Stimulated activated CD4-positive, alpha-beta T cell treated with anti-CD3 and anti-CD28 coated beads, Interleukin-15, amount 100 ng/mL, for 24 hours (primary cell): ENCODE measurements around the gene LAPTM5.

Source experiments
- DNase-seq: peaks from one replicate; pipeline ENCODE4 v3.0.0-alpha.2; 2020

LAPTM5 gene

DNA sequence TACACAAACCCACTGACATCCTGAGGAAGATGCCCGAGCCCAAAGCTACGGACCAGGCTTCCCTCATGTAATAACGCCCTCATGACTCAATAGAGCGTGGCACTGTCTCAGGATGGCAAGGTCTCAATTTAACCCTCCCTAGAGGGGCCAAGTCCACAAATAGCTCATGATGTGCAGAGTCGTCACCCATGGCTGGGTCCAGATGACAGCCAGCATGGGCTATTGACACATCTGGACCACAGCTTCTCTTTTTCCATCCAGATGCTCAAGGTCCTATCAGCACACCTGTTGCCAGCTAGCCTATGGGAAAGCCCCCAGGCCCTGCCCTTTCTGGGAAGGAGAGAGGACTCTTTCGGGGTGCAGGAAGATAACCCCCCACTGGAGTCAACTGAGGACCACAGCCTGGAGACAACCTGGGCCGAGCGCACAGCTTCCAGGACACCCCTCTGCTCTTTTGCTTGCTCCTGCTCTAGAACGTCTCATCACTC lies 2.8 kb downstream of the LAPTM5 start:
- peak; percentile 59 for DNase-seq

DNA sequence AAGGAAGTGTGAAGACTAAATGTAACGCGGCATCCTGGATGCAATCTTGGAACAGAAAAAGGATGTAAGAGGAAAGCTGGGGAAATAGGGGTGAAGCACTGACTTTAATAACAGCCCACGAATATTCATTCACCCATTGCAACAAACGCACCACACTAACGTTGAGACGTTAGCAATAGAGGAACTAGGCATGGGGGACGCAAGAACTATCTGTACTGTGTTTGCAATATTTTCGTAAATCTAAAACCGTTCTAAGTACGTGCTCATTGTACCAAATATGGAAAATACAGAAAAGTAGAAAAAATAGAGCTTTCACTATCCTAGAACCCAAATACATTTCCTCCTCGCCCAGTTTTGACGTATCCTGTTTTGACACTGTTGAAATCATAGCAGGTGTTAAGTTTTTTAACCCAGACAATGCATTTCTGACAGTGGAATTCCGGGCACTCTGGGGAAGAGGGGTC lies 3.9 kb downstream of the LAPTM5 start:
- no peak for DNase-seq

DNA sequence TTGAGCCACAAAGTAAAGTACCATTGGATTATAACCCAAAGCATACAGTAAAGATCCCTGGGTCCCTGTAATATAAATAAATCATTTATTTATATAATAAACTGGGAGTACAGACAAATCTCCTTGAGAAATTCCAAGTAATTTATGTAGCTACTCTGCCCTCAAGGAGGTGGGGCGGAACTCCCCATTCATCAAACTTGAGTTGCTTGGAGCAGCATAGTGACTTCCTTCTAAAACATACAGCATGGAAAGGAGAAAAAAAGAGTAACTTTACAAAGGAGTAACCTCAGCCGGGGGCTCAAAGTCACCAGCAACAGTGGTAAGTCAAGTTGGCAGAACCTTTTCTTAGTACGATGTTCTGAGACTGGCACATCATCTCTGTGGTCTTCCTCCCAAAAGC lies 4.5 kb downstream of the LAPTM5 start:
- no peak for DNase-seq

DNA sequence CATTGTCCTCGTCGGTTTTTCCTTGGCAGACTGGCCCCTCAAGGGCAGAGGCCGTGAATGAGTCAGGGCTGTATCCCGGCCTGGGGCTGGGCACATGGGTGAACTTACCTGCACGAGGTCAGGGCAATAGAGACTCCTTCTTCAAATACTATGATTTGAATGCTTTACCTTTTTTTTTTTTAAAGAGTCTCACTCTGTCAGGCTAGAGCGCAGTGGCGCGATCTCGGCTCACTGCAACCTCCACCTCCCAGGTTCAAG lies 5.0 kb downstream of the LAPTM5 start:
- no peak for DNase-seq

DNA sequence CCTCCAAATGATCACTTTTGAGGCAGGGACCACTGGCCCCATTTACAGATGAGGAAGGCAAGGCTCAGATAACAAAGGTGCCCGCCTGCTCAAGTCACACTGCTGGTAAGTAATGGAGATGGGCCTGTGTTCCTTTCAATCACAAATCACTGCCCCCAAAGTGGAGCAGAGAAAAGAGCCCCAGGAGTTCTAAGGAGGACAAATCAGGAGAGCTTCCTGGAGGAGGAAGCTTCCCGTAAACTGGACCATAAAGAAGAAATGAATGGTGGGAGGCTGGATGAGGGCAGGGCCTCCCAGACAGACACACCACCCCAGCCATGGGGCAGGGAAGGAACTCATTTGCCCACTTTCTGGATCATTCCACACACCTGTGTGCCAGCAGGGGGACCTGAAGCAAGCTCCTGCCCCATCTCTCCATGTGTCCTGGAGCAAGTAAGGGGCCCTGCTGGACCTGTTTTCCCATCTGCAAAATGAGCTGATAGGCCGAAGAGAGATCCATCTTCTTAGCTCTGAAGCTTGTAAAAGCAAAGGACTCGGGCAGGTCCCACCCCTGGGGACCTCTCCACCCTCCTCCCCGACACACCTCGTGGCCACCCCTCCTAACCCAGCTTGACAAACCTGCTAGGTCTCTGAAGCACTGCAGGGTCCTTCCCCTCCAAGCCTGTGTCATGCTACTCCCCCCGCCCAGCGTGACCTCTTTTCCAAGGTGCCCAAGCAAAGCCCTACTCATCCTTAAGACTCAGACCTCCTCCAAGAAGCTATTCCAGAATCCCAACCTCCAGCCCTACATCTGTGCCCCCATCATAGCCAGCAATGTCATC lies 5.5 kb downstream of the LAPTM5 start:
- DNase-seq, result no peak

DNA sequence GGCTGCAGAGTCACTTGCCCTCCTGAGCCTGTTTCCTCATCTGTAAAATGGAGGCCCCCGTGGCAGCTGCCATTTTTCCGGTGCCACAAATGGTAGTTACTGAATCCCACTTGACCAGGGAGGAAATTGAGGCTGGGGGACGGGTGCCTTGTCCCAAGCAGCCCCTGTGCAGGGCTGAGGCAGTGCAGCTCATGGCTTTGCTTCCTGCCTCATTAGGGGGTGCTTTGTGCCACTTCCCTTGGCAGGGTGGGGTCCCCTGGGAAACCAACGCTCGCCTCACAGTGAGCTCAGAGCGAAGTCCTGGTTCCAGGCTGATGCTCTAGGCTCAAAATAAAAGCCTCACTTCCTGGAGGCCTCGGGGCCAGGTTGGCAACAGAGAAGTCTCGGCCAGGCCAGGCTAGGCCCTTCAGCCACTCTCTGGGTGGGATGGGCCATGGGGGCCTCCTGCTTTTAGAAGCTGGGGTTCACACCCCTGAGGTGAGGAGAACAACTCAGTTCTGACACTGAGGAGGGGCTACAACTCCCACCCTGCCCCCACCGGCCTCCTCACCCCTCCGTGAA lies 6.8 kb downstream of the LAPTM5 start:
- DNase-seq, result no peak

DNA sequence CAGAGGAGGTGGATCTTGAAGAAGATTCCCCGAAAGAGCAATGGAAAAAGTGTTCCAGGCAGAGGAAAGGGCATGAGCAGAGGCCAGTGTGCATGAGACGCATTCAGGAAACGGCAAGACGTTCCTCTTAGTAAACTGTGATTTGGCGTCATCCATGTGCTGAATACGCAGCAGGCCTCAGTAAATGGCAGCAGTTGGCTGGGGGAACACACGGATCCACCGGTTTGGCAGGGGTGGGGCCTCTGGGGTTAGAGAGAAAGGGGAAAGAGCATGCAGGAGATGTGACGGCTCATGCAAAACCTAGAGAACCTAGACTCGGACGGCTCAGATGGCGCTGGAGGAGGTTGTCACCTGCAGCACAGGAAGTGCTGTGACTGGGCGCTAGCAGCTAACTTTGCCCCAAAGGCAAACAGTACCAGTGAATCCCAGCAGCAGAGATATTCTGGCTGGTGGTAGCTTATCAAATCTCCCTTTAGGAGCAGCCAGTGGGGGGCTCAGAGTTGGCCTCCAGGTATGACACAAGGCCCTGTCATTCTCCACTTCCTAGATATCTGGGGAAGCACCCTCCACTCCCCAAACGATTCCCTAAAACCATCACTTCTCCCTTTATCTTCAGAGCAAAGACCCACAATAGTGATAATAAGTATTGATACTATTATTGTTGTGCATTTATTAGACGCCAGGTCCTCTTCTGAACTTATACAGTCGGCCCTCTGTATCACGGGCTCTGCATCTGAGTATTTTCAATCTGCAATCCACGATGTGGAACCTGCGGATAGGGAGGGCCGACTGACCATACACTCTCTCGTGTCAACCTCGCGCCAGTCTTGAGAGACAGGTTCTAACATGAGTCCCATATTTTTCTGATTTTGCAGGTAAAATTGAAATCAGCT lies 7.6 kb downstream of the LAPTM5 start:
- DNase-seq, result peak; percentile 65

DNA sequence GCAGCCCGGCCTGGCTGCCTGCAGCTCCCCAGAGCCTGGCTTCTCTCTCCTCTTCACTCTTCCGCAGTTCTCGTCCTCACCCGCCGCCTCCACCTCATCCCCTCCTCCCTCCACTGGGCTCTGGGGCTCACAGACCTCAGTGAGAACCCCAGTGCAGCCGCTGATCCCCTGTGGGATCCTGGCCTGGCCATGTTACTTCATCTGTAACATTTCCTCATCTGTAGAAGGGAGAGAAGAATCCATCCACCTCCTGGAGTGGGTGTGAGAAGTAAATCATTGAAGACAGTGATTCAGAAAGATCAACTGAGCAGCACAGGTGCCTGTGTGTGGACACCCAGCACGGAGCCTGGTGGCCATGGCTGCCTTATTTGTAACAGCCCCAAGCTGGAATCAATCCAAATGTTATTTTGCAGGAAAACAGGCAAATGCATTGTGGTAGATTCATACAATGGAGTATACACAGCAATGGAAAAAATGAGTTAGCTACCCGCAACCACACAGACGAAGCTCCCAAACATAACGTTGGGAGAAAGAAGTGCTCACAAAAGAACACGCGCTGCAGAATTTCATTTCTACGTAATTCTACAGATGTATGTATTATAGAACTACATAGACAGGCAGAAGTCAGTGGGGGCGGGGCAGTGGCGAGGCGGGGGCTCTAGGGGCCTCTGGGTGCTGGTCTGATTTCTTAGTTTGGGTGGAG lies 8.7 kb downstream of the LAPTM5 start:
- DNase-seq, result peak; percentile 64

DNA sequence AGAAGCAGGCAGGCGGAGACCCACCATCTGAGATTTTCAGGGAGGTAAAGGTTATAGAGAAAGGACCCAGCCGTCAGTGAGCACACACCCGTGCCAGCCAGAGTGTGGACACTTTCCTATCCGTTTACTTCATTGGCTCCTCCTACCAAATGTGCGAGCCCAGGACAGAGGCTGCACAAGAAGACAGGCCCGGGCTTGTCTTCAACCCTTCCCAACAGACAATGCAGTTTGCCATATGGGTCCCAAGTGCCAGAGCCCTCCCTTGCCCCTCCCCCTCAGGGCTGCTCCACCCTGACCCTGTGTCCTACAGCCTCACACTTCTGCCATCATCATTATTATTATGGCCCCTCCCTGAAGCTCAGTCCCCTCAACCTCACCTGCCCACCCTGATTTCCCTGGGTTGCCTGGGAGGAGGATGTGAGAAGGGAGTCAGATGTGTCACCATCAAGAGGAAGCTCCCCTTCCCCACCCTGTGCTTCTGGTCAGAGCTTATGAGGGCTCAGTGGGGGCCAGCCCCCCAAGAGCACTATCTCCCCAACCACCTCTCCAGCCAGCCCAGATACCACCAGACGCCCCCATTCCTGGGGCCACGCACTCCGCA lies 9.4 kb downstream of the LAPTM5 start:
- no peak for DNase-seq

DNA sequence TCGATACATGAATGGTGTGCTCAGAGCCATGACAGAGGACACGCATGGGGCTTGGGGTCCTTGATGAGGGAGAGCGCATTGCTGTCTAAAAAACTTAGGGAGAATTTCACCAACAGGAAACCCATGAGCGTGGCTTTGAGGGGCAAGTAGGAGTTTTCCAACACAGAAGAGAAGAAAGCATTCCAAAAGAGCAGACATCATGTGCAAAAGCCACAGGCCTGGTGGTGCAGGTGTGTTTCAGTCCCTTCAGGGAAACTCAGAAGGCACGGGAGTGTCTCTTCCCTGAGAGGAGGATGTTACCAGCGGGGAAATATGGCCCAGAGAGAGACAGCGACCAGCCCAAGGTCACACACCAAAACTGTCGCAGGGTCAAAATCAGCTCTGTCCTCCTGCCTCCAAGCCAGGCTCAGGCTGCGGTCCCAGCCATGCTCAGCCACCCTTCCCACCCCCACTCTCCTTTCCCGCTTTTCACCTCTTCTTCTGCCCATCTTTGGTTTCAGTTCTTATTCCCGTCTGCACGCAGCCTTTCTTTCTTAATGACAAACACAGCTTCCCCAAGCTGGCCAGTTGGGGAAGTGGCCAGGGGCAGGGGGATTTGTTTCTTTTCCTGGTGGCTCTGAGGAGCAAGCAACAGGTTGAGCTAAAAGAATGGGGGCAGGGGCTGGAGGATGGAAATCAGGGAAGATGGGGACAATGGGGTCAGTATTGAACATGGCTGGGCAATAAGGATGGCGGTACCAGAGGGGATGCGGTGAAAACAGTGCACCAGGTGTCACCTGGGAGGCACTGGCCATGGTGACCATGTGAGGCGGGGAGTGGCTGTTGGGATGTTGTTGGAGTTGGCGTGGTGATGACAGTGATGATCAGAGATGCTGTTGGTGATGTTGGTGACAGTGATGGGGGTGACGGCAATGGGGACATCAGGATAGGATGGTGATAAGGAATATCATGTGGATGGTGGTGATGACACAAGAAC lies 10.3 kb downstream of the LAPTM5 start:
- no peak for DNase-seq

DNA sequence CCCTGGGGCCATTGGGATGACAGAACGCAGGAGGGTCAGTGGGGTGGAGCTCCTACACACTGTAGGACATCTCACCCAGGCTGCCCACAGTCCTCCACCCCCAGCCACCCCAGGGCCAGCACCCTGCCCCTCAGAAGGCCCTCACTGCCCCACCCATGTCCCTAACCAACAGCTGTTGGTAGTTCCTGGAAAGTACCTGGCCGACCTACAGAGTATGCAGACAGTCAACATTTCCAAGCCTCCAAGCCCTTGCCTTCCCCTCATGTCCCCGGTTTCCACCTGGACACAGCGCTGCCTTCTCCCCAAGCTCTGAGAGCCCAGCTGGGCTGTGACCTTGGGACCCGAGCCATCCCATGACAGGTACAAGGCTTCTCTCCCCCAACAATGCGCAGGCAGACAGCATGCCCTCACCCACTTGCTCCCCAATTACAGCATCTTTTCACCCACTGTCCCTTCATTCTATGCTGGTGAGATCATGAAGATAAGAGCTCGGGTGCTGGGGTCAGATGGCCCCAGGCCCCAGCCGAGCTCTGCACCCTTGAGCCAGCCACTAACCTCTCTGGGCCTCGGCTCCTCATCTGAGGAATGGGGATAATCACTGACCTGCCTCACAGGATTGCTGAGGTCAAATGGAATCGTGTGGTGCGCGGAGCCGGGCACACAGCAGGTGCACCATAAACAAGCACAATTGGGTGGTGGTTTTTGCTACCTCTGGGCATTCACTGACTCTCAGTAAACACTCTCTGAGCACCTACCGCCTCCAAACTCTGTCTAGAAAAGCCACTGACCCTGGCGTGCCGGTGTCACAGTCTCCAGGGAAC lies 11.2 kb downstream of the LAPTM5 start:
- DNase-seq, result no peak

DNA sequence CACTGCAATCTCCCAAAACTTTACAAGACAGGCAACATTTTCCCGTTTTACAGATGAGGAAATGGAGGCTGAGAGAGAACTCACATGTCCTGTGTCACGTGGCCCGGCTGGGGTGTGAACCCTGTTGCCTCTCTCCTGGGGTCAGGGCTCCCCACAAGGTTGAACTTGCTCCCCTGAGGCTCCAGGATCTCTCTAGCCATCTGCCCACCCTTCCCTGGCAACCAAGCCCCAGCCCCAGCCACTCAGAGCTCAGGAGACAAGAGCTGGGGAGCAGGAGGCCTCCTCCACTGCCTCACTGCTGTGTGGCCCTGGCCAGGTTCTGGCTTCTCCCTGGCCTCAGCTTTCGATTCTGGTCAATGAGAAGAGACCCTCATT lies 11.8 kb downstream of the LAPTM5 start:
- peak; percentile 41 for DNase-seq

DNA sequence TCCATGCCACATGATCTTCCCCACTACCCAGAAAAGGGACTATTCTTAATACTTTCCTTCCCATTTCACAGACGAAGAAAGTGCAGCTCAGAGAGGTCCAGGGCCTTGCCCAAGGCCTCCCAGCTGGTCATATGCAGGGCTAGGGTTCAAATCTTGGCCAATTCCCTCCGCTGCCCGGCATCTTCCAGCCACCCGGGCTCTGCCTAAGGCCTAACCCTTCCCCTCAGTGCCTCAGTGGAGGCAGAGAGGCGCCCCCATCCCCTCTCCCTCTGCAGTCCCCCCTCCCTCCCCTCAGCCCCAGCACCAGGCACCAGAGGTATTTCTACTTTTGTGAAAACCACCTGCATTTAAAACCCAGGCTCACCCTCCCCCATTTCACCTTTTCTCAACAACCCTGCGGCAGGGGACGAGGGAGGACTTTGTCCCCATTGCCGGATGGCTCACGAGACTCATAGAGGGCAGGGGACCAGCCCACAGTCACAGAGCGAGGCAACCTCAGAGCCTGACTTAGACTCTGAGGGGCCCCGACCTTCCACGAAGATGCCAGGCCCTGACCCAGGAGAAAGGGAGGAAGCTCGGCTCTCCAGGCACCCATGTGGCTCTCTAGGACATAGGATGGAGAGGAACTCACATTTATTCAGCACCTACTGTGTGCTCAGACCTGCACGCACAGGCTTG lies 12.3 kb downstream of the LAPTM5 start:
- peak; percentile 42 for DNase-seq

DNA sequence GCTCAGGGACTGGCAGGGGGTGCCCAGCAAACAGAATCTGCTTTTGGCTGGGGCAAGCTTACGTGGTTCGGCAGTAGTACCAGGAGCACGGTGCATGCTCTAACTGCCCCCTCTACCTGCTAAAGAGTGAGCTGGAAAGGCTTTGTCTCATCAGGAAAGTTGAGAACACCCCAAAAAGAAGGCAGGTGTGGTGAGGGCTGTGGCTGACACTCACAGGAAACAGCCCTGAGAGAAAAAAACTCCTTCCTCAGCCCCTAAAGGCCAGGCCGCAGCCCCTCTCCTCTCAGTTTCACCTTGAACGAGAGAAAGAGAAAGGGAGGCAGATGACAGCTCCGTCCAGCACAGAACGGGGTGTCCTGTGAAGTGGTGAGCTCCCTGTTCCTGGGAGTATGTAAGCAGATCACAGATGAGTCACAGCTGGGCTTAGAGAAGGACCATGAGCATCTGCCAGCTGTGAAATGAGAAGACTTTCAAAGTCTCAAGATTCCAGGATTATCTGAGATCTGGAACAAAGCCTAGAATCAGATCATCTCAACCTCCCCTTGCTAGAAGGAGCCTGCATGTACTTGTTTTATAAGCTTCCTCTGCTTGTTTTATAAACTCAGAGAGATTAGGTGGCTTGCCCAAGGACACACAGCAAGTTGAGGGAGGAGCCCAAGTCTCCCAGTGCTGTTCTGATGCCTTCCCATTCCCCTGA lies 13.4 kb downstream of the LAPTM5 start:
- DNase-seq, result peak; percentile 58

DNA sequence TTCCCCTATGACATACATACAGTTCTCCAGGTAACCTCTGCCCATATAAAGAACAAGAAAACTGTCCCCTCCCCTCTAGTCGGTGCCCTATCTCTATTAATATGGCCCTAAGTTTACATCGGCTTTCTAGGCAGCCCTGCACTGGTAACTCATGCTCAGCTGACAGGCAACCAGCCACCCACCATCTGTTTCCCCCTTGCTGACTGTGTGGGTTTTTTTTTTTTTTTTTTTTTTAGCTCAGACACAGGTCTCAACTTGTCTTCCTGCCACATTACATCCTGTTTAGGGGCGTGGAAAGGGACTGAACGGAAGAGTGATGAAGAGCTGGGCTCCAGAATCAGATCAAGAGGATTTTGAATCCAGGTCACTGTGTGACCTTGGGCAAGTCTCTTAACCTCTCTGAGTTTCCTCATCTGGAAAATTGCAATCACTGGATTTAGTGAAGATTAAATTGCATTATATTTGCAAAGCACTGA lies 14.0 kb downstream of the LAPTM5 start:
- DNase-seq, result peak; percentile 73

DNA sequence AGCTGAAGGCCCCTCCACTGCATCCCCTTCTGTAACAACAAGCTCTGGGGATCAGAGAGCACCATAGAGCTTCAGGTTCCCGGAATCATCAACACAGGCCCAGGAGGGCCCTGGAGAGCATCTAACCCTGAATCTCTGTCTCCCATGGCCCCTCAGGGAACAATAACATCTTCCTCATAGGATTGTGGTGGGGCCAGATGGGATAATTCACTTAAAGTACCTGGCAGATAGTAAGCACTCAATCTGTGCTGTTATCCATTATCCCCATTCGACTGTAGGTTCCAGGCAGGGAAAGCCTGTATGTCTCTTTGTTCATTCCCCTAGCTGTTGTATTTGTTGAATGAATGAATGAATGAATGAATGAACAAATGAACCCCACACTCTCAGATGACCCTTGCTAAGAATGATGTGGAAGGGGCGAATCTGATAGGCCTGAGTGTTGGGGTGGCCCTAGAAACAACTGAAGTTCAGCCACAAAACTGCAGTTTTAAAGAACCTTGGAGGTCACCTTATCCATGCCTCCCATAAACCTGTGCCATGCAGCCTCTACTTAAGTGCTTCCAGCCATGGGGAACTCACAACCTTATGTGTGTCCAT lies 14.5 kb downstream of the LAPTM5 start:
- no peak for DNase-seq

DNA sequence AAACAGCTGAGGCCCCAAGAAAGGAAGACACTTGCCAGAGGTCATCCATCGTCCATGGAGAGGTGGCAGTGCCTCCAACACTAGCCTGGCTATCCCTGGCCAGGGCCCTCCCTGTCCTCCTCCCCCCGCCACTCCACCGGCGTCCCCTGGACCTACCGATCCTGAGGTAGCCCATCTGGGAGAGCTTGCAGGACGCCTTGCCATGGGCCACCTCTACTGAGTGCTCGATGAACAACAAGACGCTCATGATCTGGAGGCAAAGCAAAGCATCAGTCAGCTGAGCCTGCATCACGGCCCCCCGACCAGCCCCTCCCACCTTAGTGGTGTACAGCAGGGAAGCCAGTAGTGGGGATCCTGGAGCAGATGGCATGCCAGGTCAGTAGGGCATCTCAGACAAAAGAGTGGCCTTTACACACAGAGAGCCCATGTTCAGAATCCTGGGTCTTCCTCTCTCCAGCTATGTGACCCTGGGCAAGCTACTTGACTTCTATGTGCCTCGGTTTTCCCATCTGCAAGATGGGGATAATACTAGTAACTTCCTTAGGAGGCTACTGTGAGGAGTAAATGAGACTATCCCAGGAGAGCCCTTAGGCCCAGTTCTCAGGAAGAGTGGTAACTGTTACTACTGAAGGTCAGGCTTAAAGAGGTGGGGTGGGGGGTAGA lies 15.1 kb downstream of the LAPTM5 start:
- no peak for DNase-seq

DNA sequence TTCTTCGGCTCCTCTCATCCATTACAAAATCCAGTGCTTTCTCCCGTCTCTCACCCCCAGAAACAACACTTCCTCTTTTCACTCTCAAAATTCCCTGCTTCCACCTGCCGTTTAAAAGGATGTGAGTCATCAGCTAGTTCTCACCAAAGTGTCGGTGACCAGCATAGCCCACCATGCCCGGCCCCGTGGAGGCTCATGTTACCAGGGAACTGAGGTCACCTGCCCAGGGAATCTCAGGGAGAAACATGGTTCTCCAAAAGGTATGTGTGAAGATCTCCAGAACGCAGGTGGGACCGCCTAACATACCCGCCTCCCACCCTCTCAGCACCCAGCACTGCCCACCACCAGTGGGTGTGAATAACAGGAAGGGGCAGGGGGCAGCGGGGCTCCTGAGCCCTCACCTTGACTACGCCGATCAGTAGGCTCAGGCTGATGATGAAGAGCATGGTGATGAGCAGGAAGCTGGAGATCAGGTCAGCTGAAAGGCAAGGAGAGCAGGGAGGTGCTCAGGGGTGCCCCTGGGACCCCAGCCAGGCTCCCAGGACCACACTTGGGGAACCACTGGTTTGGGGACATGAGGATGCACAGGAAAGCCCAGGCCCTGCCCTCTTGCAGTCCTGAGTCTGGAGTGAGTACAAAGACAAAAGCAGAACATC lies 16.2 kb downstream of the LAPTM5 start:
- no peak for DNase-seq
